HG03342 (cell line): ENCODE results near the gene SKI.

Source experiments
- ATAC-seq: cut with Tn5 transposase; IDR thresholded peaks from one replicate; pipeline ENCODE4 v1.9.1; 2021; ENCODE audit warnings: mild to moderate bottlenecking, moderate library complexity; ENCODE audit not compliant: unreplicated experiment

SKI gene

GRCh38 chr1:2274231-2274928 lies 46.3 kb downstream of the SKI start:
- ATAC-seq, result no peak

- ATAC-seq, result no peak
These were observed 46.9 kb downstream of the SKI start for GRCh38 chr1:2274929-2275475.

GRCh38 chr1:2275796-2276536 lies 47.8 kb downstream of the SKI start:
- no peak for ATAC-seq

- no peak for ATAC-seq
These were observed 48.9 kb downstream of the SKI start for GRCh38 chr1:2276803-2277580.

- no peak for ATAC-seq
These were observed 49.8 kb downstream of the SKI start for GRCh38 chr1:2277741-2278488.

GRCh38 chr1:2278591-2279209 lies 50.6 kb downstream of the SKI start:
- ATAC-seq, result no peak

GRCh38 chr1:2279210-2279639 lies 51.1 kb downstream of the SKI start:
- no peak for ATAC-seq

GRCh38 chr1:2279817-2280216 lies 51.7 kb downstream of the SKI start:
- ATAC-seq, result no peak

- ATAC-seq, result no peak
These were observed 54.6 kb downstream of the SKI start for GRCh38 chr1:2282556-2283270.

- no peak for ATAC-seq
These were observed 55.4 kb downstream of the SKI start for GRCh38 chr1:2283371-2283990.

GRCh38 chr1:2283991-2284895 lies 56.1 kb downstream of the SKI start:
- ATAC-seq, result no peak

- no peak for ATAC-seq
These were observed 56.8 kb downstream of the SKI start for GRCh38 chr1:2284932-2285331.

- no peak for ATAC-seq
These were observed 58.8 kb downstream of the SKI start for GRCh38 chr1:2286923-2287322.

GRCh38 chr1:2287649-2288048 lies 59.5 kb downstream of the SKI start:
- no peak for ATAC-seq

GRCh38 chr1:2288311-2288710 lies 60.2 kb downstream of the SKI start:
- ATAC-seq, result no peak

- ATAC-seq, result no peak
These were observed 60.9 kb downstream of the SKI start for GRCh38 chr1:2288816-2289536.

- no peak for ATAC-seq
These were observed 61.5 kb downstream of the SKI start for GRCh38 chr1:2289607-2290006.
